GM12872 (cell line): Measurements from ENCODE around the gene MCF2L2.

ENCODE experiments used
- TF ChIP-seq, protein P1 (sequence below): IDR thresholded peaks from 3 replicates; pipeline ENCODE4 v1.5.1; 2011; ENCODE audit warnings: low read depth, mild to moderate bottlenecking, low read length, moderate library complexity; ENCODE audit not compliant: insufficient read depth

Gene MCF2L2

DNA sequence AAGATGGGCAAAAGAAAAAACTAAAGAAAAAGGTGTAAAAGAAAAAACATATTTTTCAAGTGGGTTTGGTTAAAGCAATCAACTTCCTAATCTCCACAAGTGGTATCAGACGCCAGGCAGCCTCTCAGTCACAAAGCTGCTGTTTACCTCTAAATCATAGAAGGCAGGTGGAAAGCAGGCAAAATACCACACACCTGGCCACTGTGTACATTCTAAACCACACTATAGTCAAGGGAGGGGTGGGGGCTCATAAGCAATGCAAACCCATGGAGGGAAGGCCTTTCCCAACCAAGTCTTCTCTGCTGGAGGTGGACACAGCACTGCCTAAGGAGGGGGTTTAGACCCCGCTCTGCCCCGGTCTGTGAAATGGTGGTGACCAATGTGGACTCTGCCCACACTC lies 50.4 kb downstream of the MCF2L2 start:
- TF ChIP-seq, protein P1, sequence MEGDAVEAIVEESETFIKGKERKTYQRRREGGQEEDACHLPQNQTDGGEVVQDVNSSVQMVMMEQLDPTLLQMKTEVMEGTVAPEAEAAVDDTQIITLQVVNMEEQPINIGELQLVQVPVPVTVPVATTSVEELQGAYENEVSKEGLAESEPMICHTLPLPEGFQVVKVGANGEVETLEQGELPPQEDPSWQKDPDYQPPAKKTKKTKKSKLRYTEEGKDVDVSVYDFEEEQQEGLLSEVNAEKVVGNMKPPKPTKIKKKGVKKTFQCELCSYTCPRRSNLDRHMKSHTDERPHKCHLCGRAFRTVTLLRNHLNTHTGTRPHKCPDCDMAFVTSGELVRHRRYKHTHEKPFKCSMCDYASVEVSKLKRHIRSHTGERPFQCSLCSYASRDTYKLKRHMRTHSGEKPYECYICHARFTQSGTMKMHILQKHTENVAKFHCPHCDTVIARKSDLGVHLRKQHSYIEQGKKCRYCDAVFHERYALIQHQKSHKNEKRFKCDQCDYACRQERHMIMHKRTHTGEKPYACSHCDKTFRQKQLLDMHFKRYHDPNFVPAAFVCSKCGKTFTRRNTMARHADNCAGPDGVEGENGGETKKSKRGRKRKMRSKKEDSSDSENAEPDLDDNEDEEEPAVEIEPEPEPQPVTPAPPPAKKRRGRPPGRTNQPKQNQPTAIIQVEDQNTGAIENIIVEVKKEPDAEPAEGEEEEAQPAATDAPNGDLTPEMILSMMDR, result no peak

DNA sequence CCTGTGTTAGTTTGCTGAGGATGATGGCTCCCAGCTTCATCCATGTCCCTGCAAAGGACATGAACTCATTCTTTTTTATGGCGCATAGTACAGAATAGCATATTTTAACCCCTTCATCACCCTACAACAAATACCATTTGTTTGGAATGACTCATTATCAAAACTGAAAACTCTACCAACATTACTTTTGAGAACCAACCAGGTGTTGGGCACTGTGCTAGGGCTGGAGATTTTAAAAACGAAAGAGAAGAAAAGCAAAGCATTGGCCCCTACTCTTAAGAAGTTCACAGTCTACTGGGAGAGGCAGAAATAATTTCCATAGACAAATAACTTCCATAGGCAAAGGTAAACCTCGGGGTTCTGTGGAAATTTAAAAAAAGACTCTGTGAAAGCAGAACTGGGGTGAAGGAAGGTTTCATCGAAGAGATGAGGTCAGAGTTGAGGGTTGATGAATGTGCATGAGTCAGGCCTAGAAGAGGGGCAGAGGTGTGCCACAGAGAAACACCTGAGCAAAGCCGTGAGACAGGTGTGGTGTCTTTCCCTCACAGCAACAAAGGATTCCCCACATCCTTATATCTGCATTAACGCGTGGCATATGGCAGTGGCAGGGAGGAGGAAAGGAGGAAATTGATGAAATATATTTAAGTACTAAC lies 51.0 kb downstream of the MCF2L2 start:
- TF ChIP-seq, protein P1, result no peak

DNA sequence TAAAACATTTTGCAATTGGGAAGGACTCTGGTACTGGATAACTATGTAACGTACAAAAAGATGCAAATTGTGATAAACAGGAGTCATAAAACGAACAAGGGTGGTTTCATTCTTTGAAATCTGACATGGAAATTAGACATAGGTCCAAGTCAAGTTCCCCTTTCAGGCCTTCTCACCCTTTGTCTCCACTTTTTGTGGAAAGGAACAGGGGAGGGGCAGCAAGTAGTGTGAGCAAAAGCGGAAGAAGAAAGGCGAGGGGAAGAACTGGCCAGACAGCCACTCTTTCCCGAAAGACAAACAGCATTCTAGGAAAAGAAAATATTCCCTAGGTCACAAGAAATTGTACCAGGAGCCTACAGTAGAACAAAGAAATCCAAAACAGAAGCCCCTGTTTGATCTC lies 52.6 kb downstream of the MCF2L2 start:
- TF ChIP-seq, protein P1, result no peak

DNA sequence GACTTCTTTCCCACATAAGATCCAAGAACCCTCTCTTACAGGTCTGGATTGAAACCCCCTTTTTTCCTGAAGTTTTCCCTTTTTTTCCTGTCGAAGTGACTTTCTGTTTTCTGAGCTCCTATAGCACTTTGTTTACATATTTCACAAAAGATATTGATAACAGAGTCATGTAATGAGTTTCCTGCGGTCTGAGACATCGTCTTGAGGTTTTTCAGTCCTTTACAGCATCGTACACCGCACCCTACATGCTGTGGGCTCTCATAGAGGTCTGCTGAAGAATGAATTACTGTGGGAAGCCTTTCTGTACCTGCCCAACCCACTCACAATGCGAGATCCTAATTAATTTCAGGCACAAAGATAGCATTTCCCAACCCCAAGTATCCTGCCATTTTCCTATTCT lies 53.1 kb downstream of the MCF2L2 start:
- TF ChIP-seq, protein P1, result no peak

DNA sequence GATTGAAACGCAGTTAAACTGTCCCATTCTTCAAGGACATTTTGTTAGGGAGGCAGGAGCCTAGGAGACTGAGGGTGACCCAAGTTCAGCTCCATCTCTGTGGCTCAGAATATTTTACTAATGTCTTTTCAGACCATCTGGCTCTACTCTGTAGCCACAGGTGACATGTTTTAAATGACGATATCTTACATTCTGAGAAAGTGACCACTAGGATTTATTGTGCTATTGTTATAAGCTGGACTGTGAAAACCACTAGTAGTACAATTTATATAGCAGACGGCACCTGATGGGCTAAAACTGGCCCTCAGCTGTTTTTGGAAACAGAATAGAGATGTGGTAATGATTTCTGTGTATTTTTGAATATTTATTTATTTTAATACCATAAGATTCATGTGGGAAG lies 55.5 kb downstream of the MCF2L2 start:
- TF ChIP-seq, protein P1, result no peak

DNA sequence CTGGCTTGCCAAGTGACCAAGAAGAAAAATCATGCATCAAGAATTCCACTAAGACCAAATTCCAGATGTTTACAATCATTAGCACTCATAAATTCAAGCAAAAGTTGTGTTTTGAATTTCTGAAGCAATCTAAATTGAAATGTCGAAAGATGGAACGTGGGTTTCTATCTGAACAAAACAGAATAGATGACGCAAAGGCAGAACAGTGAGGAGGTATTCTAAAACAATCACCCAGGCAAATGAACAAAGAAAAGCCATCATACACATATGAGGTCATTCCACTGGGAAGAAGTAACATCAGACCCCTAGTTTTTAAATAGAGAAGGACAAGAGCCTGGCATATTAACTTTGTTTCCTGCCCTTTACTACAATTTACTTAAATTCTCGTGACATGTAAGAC lies 58.0 kb downstream of the MCF2L2 start:
- TF ChIP-seq, protein P1, result no peak

DNA sequence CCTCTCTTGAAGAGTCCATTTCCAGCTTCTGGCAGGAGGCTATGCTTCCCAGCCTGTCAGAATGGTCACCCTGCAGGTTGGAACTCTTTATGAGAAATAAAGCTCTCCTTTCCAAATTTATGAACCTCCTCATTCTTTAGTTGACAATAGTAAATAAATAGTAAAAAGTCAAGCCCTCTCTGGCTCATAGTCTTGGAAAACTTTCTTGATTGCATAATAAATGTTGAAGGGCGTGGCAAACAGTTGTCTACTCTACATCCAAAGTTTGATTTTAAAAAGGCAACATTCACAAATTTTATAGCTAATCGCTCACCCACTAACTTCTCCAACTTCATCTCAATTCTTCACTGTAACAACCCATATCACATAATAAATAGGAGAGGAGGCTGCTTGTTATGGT lies 58.8 kb downstream of the MCF2L2 start:
- TF ChIP-seq, protein P1, result no peak

DNA sequence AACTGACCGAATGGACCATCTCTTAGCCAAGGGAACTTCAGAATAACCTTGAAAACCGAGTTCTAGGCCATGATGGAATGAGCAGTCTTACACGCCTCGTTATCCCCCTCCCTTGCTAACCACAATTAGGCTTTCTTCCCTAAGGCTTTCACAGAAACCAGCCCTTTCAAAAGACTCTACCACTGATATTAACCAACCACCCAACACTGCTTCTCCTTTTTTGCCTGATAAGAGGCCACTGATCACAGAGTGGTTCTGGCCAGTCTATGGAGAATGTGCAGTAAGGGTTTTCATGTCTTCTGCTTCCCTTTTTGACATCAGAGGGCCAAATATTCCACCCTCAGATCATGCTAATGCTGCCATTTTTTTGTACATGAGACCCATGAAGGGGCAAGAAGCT lies 59.3 kb downstream of the MCF2L2 start:
- TF ChIP-seq, protein P1, result no peak
